ENCODE measurements around the gene NPAS3. TPM values are rescaled to one million over a fixed set of nuclear protein-coding genes. Genes with fewer than 3 reads are reported as not detected.

The NPAS3 gene
- total RNA-seq, 1 donor from 2014 or later = 2.4 TPM

- Mint-ChIP-seq H3K27me3 (ENCODE audit: unreplicated experiment) (no peaks in the 10 kb centered on the region), H3K9me3 (ENCODE audit: unreplicated experiment) (no peaks in the 10 kb centered on the region), H3K4me3 (ENCODE audit: unreplicated experiment) (no peak overlapping the region), H3K4me1 (ENCODE audit: unreplicated experiment) (peaks cover 8% of the 10 kb centered on the region), H3K27ac (ENCODE audit: unreplicated experiment) (no peak overlapping the region), H3K36me3 (ENCODE audit: unreplicated experiment) (no peaks in the 10 kb centered on the region)
- TF ChIP-seq CTCF (IDR thresholded peaks at IDR 0.05) = no peak
- DNase-seq (ENCODE audit: extremely low spot score, unreplicated experiment) = no peak
These were observed 468.1 kb downstream of the NPAS3 start for GRCh38 chr14:33406766-33407165.

DNA sequence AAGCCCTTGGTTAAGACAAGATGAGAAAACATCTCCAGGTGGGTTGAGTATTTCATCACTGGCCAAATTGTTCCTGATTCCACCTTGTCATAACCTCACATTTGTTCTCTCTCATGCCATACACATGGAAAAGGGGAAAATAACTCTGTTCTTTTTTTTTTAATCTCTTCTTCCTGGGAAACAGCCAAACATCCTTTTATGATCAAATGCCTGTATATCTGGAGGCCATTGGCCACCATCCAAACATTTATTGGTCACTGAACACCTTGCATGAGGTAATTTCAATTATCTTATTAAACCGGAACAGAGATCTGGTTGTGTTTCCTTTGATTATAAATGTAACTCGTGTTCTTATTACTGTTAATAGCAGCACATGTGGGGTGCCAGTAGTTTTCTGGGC lies 469.6 kb downstream of the NPAS3 start:
- TF ChIP-seq CTCF (IDR thresholded peaks at IDR 0.05) = no peak
- H3K4me3 Mint-ChIP-seq (ENCODE audit: unreplicated experiment) = no peak overlapping the region
- no peaks in the 10 kb centered on the region for H3K9me3 Mint-ChIP-seq (ENCODE audit: unreplicated experiment)

DNA sequence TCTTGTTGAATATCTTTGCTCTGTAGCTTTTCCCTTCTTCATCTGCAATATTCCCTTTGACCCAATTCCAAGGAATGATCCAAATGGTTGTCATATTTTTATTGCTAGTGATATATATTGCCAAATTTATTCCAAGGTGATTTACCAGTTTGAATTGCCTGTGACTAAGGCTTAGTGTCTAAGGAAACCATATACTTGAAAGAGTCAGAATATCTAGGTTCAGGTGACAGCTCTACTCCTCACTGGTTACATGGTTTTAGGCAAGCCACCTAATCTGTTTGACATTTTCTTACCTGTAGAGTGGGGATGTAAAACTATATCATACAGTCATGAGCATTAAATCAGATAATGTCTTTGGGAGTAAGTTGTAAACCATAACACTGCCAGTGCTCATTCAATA lies 473.8 kb downstream of the NPAS3 start:
- peaks cover 2% of the 10 kb centered on the region for H3K27me3 Mint-ChIP-seq (ENCODE audit: unreplicated experiment)

More for the DNA sequence above, 469.6 kb downstream of the NPAS3 start:
- H3K4me1 Mint-ChIP-seq (ENCODE audit: unreplicated experiment) = peaks cover 8% of the 10 kb centered on the region
- H3K27me3 Mint-ChIP-seq (ENCODE audit: unreplicated experiment) = no peaks in the 10 kb centered on the region
- no peak for DNase-seq (ENCODE audit: extremely low spot score, unreplicated experiment)
- no peak overlapping the region for H3K27ac Mint-ChIP-seq (ENCODE audit: unreplicated experiment)
- H3K36me3 Mint-ChIP-seq (ENCODE audit: unreplicated experiment) = no peaks in the 10 kb centered on the region

DNA sequence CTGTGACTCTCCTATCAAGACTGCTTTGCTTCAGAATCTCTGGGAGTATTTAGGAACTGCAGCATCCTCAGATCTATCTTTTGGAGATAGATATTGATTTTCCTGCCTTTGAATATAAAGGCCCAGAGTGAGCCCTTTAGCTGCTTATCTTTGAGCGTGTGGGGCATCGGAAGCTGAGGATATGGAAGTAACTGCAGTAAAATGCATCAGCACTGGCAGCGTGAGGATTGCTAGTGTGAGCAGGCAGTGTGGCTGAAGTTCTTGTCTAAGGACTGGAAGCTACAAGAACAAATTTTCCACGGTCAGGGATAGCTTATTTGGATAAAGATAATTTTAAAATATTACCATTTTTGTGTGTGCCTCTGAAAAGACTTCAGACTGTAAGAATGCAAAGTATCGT lies 474.7 kb downstream of the NPAS3 start:
- TF ChIP-seq CTCF (IDR thresholded peaks at IDR 0.05) = no peak
- Mint-ChIP-seq H3K36me3 (ENCODE audit: unreplicated experiment) (no peaks in the 10 kb centered on the region), H3K4me3 (ENCODE audit: unreplicated experiment) (no peak overlapping the region), H3K27ac (ENCODE audit: unreplicated experiment) (no peak overlapping the region), H3K4me1 (ENCODE audit: unreplicated experiment) (no peaks in the 10 kb centered on the region), H3K27me3 (ENCODE audit: unreplicated experiment) (peaks cover 2% of the 10 kb centered on the region), H3K9me3 (ENCODE audit: unreplicated experiment) (no peaks in the 10 kb centered on the region)
- no peak for DNase-seq (ENCODE audit: extremely low spot score, unreplicated experiment)

More for the DNA sequence above, 473.8 kb downstream of the NPAS3 start:
- no peak for DNase-seq (ENCODE audit: extremely low spot score, unreplicated experiment)
- H3K27ac Mint-ChIP-seq (ENCODE audit: unreplicated experiment) = no peak overlapping the region
- H3K4me3 Mint-ChIP-seq (ENCODE audit: unreplicated experiment) = no peak overlapping the region
- no peaks in the 10 kb centered on the region for H3K36me3 Mint-ChIP-seq (ENCODE audit: unreplicated experiment)
- no peaks in the 10 kb centered on the region for H3K4me1 Mint-ChIP-seq (ENCODE audit: unreplicated experiment)
- no peaks in the 10 kb centered on the region for H3K9me3 Mint-ChIP-seq (ENCODE audit: unreplicated experiment)
- no peak for TF ChIP-seq CTCF (IDR thresholded peaks at IDR 0.05)

DNA sequence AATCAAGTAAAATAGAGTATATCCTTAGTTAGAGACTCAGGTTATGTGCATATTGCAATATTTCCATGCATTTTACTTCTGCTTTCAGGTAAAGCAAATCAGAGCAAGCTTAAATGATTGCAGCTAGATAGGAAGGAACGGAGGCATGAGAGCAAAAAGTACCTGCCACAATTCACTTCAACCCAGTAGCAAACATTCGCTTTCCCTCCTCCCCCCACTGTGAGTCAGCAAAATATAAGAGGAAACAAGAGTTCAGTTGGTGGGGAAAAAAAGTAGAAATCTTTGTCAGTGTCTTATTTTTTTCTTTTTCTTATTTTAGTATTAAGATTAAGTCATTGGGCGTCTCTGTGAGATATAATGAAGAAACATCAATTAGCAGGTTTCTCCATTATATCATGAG lies 475.4 kb downstream of the NPAS3 start:
- H3K4me1 Mint-ChIP-seq (ENCODE audit: unreplicated experiment) = no peaks in the 10 kb centered on the region
- no peaks in the 10 kb centered on the region for H3K36me3 Mint-ChIP-seq (ENCODE audit: unreplicated experiment)
- no peak overlapping the region for H3K27ac Mint-ChIP-seq (ENCODE audit: unreplicated experiment)
- no peaks in the 10 kb centered on the region for H3K9me3 Mint-ChIP-seq (ENCODE audit: unreplicated experiment)
- H3K27me3 Mint-ChIP-seq (ENCODE audit: unreplicated experiment) = peaks cover 2% of the 10 kb centered on the region
- no peak overlapping the region for H3K4me3 Mint-ChIP-seq (ENCODE audit: unreplicated experiment)
- no peak for TF ChIP-seq CTCF (IDR thresholded peaks at IDR 0.05)
- DNase-seq (ENCODE audit: extremely low spot score, unreplicated experiment) = no peak
